GM19455 (cell line): ENCODE measurements around the gene ZNF800.

Experiments
- ATAC-seq: cut with Tn5 transposase; IDR thresholded peaks from one replicate; pipeline ENCODE4 v1.9.1; 2021; ENCODE audit not compliant: unreplicated experiment

ZNF800 gene

GRCh38 chr7:127350586-127350985, 41.9 kb downstream of the ZNF800 start:
- no peak for ATAC-seq

- ATAC-seq = no peak
Measured at GRCh38 chr7:127349881-127350280, 42.6 kb downstream of the ZNF800 start.

GRCh38 chr7:127348247-127348631, 44.3 kb downstream of the ZNF800 start:
- no peak for ATAC-seq

- peak; percentile 97 for ATAC-seq
Measured at GRCh38 chr7:127347567-127348246, 44.8 kb downstream of the ZNF800 start.

GRCh38 chr7:127346575-127347256, 45.8 kb downstream of the ZNF800 start:
- ATAC-seq = no peak

- ATAC-seq = no peak
Measured at GRCh38 chr7:127342596-127342995, 49.9 kb downstream of the ZNF800 start.

GRCh38 chr7:127338122-127338521, 54.4 kb downstream of the ZNF800 start:
- ATAC-seq = no peak

GRCh38 chr7:127337581-127337980, 54.9 kb downstream of the ZNF800 start:
- no peak for ATAC-seq

- ATAC-seq = no peak
Measured at GRCh38 chr7:127336458-127336857, 56.0 kb downstream of the ZNF800 start.

- ATAC-seq = no peak
Measured at GRCh38 chr7:127332880-127333279, 59.6 kb downstream of the ZNF800 start.

- ATAC-seq = no peak
Measured at GRCh38 chr7:127330070-127330469, 62.4 kb downstream of the ZNF800 start.

- no peak for ATAC-seq
Measured at GRCh38 chr7:127322832-127323493, 69.5 kb downstream of the ZNF800 start.

GRCh38 chr7:127322351-127322750, 70.2 kb downstream of the ZNF800 start:
- ATAC-seq = no peak

- ATAC-seq = no peak
Measured at GRCh38 chr7:127320974-127321373, 71.5 kb downstream of the ZNF800 start.
